Skeletal muscle satellite cell (primary cell): ENCODE measurements around the gene CMSS1.

Source experiments
- H3K27me3 ChIP-seq: 2 replicates; pipeline ENCODE4 v1.7.0; 2013; ENCODE audit warnings: low read length; ENCODE audit not compliant: control insufficient read depth, insufficient read depth
- H3K36me3 ChIP-seq: 2 replicates; pipeline ENCODE4 v1.7.0; 2013; ENCODE audit warnings: mild to moderate bottlenecking, control low read depth, low read length; ENCODE audit not compliant: insufficient read depth
- H3K4me1 ChIP-seq: 2 replicates; pipeline ENCODE4 v1.7.0; 2013; ENCODE audit warnings: low read length; ENCODE audit not compliant: control insufficient read depth, insufficient read depth
- H3K4me2 ChIP-seq: 2 replicates; pipeline ENCODE4 v1.7.0; 2013; ENCODE audit warnings: mild to moderate bottlenecking, low read length
- H3K4me3 ChIP-seq: 2 replicates; pipeline ENCODE4 v1.7.0; 2013; ENCODE audit warnings: low read length
- H3K9ac ChIP-seq: 2 replicates; pipeline ENCODE4 v1.7.0; 2013; ENCODE audit warnings: mild to moderate bottlenecking, low read depth, low read length, moderate library complexity
- H3K9me3 ChIP-seq: replicated peaks from 2 replicates; pipeline ENCODE4 v1.7.0; 2013; ENCODE audit warnings: mild to moderate bottlenecking, control low read depth, low read length

The CMSS1 gene

DNA sequence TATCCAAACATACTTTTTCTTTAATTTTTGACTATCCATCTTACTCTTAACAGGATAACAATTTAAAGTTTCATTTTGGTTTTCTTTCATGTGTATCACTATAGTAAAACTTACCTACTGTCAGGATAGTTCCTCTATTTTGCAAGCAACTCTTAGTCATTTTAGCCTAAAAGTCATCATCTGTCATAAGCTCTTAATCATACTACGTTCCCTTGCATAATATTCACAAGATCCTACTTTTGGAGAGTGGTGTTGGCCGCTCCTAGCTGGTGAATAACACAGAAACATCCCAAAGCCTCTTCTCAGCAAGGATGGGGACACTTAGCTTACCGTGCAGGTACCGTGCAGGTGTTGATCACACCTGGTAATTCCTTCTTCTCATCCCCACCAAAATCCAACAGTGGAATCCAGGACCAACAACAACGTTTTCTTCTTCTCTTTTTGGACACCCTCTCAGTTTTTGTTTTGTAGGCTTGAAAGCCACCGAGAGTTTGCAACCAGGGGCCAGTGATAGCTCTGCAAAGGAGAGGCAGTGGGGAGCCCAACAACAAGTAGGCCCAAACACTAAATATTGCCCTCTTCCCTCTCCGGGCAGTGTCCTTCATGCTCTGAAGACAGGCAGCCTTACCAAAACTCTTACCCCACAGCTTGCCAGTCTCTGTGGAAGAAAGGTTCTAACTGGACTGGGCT, 296.2 kb downstream of the CMSS1 start:
- Histone ChIP-seq H3K4me3 (no peak overlapping the region), H3K4me2 (no peak overlapping the region), H3K4me1 (no peaks in the 10 kb centered on the region), H3K36me3 (no peaks in the 10 kb centered on the region), H3K9ac (no peak overlapping the region), H3K27me3 (no peaks in the 10 kb centered on the region), H3K9me3 (no peaks in the 10 kb centered on the region)

DNA sequence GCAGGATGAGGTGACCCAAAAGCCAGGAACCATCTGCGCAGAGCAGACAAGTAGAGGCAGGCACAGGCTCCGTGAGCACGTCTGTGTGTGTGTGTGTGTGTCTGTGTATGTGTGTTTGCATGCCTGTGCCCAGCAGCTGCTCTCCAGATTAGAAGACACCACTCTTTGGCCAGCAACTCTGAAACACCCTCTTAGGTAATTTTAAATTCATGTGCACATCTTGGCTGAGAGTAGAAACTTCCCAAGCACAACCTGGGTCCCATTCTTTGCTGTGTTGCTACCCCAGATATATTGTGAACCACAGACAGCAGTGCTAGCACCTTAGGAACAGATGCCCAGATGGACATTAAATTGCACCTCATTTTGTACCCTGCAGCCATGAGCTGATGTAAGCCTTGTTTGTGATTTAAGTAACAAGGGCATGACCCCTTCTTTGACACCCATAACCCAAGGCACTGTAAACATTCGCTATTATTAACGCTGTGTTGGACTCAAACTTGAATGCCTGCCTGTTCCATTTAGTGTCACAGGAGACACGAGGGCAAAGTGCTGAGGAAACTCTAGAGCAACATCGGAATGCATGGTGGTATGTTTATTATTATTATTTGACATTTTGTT, 296.9 kb downstream of the CMSS1 start, which contains the start of gene FILIP1L:
Gene FILIP1L (minus strand): TSS at position 89 of the 618 bp plus-strand sequence.
- H3K36me3 ChIP-seq, result no peaks in the 10 kb centered on the region
- H3K27me3 ChIP-seq, result no peaks in the 10 kb centered on the region
- H3K9me3 ChIP-seq, result no peaks in the 10 kb centered on the region
- H3K4me1 ChIP-seq, result no peaks in the 10 kb centered on the region
- H3K4me2 ChIP-seq, result no peak within 1 kb of the TSS
- H3K4me3 ChIP-seq, result no peak within 1 kb of the TSS
- H3K9ac ChIP-seq, result no peak within 1 kb of the TSS

DNA sequence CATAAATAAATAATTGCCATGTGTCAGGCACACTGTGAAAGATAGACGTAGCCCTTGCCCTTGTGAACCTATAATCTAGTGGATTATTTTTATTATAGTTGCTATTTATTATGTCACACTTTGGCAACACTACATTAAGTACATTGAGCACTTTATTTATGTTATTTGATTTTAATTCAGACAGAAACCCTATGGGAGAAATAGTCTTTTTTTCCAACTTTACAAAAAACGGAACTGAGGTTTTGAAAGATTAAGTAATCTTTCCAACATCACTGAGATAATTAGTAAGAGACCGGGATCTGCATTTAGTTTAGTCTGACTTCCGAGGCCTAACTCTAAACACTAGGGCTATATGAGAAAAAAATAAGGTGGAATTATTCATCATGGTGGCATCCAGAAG, 299.4 kb downstream of the CMSS1 start:
- H3K27me3 ChIP-seq, result no peaks in the 10 kb centered on the region
- H3K4me3 ChIP-seq, result no peak overlapping the region
- H3K36me3 ChIP-seq, result no peaks in the 10 kb centered on the region
- no peaks in the 10 kb centered on the region for H3K4me1 ChIP-seq
- no peaks in the 10 kb centered on the region for H3K9me3 ChIP-seq
- H3K4me2 ChIP-seq, result no peak overlapping the region
- no peak overlapping the region for H3K9ac ChIP-seq

- no peak overlapping the region for H3K4me3 ChIP-seq
- no peaks in the 10 kb centered on the region for H3K36me3 ChIP-seq
- H3K9ac ChIP-seq, result no peak overlapping the region
- no peaks in the 10 kb centered on the region for H3K27me3 ChIP-seq
- no peak overlapping the region for H3K4me2 ChIP-seq
- H3K4me1 ChIP-seq, result no peaks in the 10 kb centered on the region
- no peaks in the 10 kb centered on the region for H3K9me3 ChIP-seq
Measured at GRCh38 chr3:100120012-100120411, 302.4 kb downstream of the CMSS1 start.

DNA sequence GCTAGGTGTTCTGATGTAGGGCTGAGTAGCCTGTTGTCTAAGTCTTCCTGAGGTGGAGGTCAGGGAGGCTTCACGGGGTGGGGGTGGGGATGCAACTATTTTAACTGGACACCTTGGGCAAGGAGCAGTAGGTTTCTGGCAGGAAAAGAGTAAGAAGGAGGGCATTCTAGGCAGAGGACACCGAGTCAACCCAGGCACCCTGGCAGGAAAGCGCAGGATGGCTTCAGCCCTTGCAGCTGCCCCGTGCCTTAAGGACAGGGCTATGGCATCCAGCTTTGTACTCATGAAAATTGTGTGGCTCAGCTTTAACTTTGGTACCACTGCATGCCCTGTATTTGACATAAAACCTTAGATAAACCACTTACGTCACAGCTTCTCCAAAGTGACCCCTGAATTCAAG, 303.0 kb downstream of the CMSS1 start:
- Histone ChIP-seq H3K4me1 (no peaks in the 10 kb centered on the region), H3K4me2 (no peak overlapping the region), H3K36me3 (no peaks in the 10 kb centered on the region), H3K4me3 (no peak overlapping the region), H3K9ac (no peak overlapping the region), H3K27me3 (no peaks in the 10 kb centered on the region), H3K9me3 (no peaks in the 10 kb centered on the region)

DNA sequence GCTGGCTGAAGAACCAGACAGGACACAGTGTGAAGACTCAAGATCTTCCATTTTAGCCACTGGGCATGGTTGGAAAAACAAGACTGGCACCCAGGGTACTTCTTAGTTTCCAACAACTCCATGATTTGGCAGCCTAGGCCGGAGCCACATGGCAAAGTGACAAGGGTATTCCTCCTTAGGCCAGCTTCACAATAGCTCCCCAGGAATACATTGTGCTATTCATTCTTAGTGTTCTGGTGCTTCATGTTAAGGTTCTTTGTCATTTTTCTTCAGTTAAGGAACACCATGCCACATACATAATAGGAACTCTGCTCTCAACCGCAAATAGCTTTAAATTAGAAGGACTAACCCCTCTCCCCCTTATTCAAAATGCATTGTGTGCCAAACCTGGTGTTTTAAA, 304.7 kb downstream of the CMSS1 start:
- no peaks in the 10 kb centered on the region for H3K36me3 ChIP-seq
- H3K4me1 ChIP-seq, result no peaks in the 10 kb centered on the region
- H3K4me3 ChIP-seq, result no peak overlapping the region
- H3K4me2 ChIP-seq, result no peak overlapping the region
- H3K27me3 ChIP-seq, result no peaks in the 10 kb centered on the region
- H3K9ac ChIP-seq, result no peak overlapping the region
- no peaks in the 10 kb centered on the region for H3K9me3 ChIP-seq

DNA sequence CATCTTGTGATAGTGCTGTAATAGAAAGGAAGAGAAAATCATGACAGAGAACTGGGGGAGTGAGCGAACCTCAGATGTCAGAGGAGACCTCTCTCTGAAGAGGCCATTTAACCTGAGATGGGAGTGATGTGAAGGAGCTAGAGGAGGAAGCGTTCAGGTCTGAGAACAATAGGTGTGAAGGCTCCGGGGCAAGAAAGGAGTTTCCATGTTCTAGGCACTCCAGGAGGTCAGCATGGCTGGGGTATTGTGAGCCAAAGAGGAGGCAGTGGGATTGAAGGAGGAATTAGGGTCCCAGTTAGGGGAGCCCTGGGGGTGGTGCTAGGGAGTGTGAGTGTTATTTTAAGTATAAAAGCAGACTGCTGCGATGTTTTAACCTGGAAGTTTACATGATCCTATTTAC, 305.4 kb downstream of the CMSS1 start:
- H3K4me2 ChIP-seq, result no peak overlapping the region
- H3K36me3 ChIP-seq, result no peaks in the 10 kb centered on the region
- no peaks in the 10 kb centered on the region for H3K9me3 ChIP-seq
- no peaks in the 10 kb centered on the region for H3K27me3 ChIP-seq
- no peak overlapping the region for H3K4me3 ChIP-seq
- H3K4me1 ChIP-seq, result no peaks in the 10 kb centered on the region
- H3K9ac ChIP-seq, result no peak overlapping the region

- Histone ChIP-seq H3K4me3 (no peak overlapping the region), H3K27me3 (no peaks in the 10 kb centered on the region), H3K9me3 (no peaks in the 10 kb centered on the region), H3K4me1 (no peaks in the 10 kb centered on the region), H3K4me2 (no peak overlapping the region), H3K36me3 (no peaks in the 10 kb centered on the region), H3K9ac (no peak overlapping the region)
Measured at GRCh38 chr3:100124201-100124761, 306.6 kb downstream of the CMSS1 start.

DNA sequence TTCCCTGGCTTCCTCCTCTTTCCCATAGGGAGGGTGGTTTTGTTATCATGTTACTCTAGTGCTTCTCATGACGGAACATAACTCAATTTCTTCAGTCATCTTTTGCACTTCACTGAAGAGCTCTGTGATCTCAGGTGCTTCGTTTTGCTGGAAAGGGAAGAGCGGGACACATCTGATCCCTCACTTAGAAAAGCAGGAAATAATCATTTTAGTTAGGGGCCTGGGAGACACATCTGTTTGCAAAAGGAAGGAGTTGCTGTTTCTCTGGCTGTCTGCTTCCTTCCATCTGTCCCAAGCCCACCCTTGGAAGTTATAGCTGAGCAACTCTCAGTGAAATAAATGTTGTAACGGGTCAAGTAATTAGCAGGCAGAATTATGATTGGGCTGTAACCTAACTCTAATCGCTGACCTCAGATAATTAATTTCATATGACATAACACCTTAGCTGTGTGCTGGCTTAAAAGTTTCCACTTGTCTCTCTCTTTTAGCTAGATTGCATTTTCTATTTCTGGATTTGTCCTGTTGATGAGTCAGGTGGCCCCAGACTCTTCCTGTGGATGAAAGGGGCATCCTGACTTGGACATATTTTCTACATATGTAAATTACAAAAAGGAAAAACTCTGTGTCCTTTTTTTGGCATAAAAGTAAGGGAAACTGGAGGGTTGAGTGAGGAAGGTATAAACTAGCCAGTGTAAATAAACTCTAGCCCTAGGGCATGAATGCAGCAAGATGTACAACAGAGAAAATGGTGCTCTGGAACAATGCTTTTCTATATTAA, 307.7 kb downstream of the CMSS1 start:
- Histone ChIP-seq H3K4me3 (no peak overlapping the region), H3K4me1 (no peaks in the 10 kb centered on the region), H3K9me3 (no peaks in the 10 kb centered on the region)

DNA sequence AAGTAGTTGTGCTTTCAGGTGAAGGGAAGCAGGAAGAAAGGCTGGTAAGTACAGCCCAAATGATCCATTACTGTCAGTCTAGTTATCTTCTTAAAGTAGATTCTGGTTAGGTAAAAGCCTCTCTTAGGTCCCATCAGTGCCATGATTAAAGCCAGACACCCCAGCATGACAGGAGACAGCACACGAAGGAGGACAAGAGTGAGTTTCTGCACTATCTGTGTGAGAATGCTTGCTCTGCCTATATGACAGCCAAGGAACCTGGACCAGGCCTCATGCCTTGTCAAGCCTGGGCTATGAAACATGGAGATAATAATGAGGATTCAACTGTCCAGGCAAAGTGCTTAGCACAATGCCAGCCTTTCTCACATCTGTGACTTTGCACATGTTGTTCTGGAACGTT, 310.1 kb downstream of the CMSS1 start:
- no peaks in the 10 kb centered on the region for H3K27me3 ChIP-seq
- no peak overlapping the region for H3K9ac ChIP-seq
- no peaks in the 10 kb centered on the region for H3K9me3 ChIP-seq
- H3K4me2 ChIP-seq, result no peak overlapping the region
- no peaks in the 10 kb centered on the region for H3K36me3 ChIP-seq
- no peak overlapping the region for H3K4me3 ChIP-seq
- no peaks in the 10 kb centered on the region for H3K4me1 ChIP-seq

More for the DNA sequence above, 307.7 kb downstream of the CMSS1 start:
- no peak overlapping the region for H3K4me2 ChIP-seq
- H3K9ac ChIP-seq, result no peak overlapping the region
- H3K27me3 ChIP-seq, result no peaks in the 10 kb centered on the region
- no peaks in the 10 kb centered on the region for H3K36me3 ChIP-seq

DNA sequence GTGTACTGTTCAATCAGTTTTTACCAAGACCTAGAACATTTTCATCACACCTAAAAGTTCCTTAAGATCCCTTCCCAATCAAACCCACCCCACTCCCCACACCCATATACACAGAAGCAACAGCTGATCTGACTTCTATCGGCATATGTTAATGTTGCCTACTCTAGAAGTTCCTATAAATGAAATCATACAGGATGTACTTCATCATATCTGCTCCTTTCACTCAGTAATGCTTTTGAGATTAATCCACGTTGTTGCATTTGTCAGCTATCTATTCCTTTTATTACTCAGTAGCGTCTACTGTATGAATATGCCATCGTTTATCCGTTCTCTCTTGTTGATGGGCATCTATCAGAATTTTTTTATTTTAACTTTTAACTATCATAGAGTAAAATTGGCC, 310.9 kb downstream of the CMSS1 start:
- no peak overlapping the region for H3K4me3 ChIP-seq
- no peaks in the 10 kb centered on the region for H3K4me1 ChIP-seq
- no peaks in the 10 kb centered on the region for H3K27me3 ChIP-seq
- H3K36me3 ChIP-seq, result no peaks in the 10 kb centered on the region
- H3K4me2 ChIP-seq, result no peak overlapping the region
- H3K9ac ChIP-seq, result no peak overlapping the region
- H3K9me3 ChIP-seq, result no peaks in the 10 kb centered on the region
